Naive thymus-derived CD4-positive, alpha-beta T cell (primary cell): ENCODE measurements around the gene ANO3. TPM values are rescaled to one million over a fixed set of nuclear protein-coding genes. Genes with fewer than 3 reads are reported as not detected.

ENCODE experiments used
- ATAC-seq: fragments of 150-1000 bp; cut with Tn5 transposase; 2 replicates; pipeline ENCODE4 v1.10.0; 2021; ENCODE audit warnings: mild to moderate bottlenecking, moderate library complexity
- CTCF ChIA-PET: fragments of 350-600 bp; sonication (Branson Sonifier 250); formaldehyde crosslinking; loops from one replicate; lab custom pipeline; 2021; ENCODE audit warnings: antibody characterized with exemption; lab: Charles Lee
- POLR2A ChIA-PET: fragments of 350-600 bp; sonication (Branson Sonifier 250); formaldehyde crosslinking; loops from one replicate; lab custom pipeline; 2021; ENCODE audit warnings: antibody characterized with exemption, inconsistent platforms; lab: Charles Lee
- DNase-seq, 9 donors: peaks; one replicate each; pipeline versions ENCODE4 v3.0.0 to v3.0.0-alpha.2; 2020 to 2022; ENCODE audit warnings: mixed read lengths in 1 of 9
- H3K27ac ChIP-seq: one replicate; pipeline ENCODE4 v1.7.0; 2013; ENCODE audit warnings: mild to moderate bottlenecking, low read depth, low read length, moderate library complexity
- H3K27me3 ChIP-seq, 2 donors: one replicate each; pipeline ENCODE4 v1.7.0; 2013; ENCODE audit warnings: low read length in 2 of 2, mild to moderate bottlenecking in 2 of 2, moderate library complexity in 2 of 2; ENCODE audit not compliant: control insufficient read depth in 2 of 2, insufficient read depth in 2 of 2
- H3K36me3 ChIP-seq, 3 experiments: 1 replicate in 2 of 3; 2 replicates in 1 of 3; pipeline ENCODE4 v1.7.0; 2013; ENCODE audit warnings: low read length in 3 of 3, mild to moderate bottlenecking in 3 of 3, moderate library complexity in 1 of 3; ENCODE audit not compliant: insufficient read depth in 3 of 3, control insufficient read depth in 2 of 3
- H3K4me1 ChIP-seq, 2 donors: one replicate each; pipeline ENCODE4 v1.7.0; 2013; ENCODE audit warnings: low read length in 2 of 2, mild to moderate bottlenecking in 2 of 2, moderate library complexity in 1 of 2; ENCODE audit not compliant: control insufficient read depth in 2 of 2, insufficient read depth in 2 of 2
- H3K4me3 ChIP-seq: 2 replicates; pipeline ENCODE4 v1.7.0; 2013; ENCODE audit warnings: mild to moderate bottlenecking, low read length
- H3K9me3 ChIP-seq, 3 experiments: 1 replicate in 2 of 3; 2 replicates in 1 of 3; pipeline ENCODE4 v1.7.0; 2013; ENCODE audit warnings: low read length in 3 of 3; ENCODE audit not compliant: control insufficient read depth in 2 of 3
- H3K27ac Mint-ChIP-seq, 9 donors: one replicate each; pipeline ENCODE4 v1.8.0; 2020 to 2022; ENCODE audit warnings: mixed read lengths in 9 of 9, mild to moderate bottlenecking in 8 of 9, moderate library complexity in 5 of 9, inconsistent platforms in 2 of 9
- H3K27me3 Mint-ChIP-seq, 5 donors: one replicate each; pipeline ENCODE4 v1.8.0; 2021 to 2022; ENCODE audit warnings: mixed read lengths in 5 of 5, mild to moderate bottlenecking in 1 of 5
- H3K36me3 Mint-ChIP-seq, 5 donors: one replicate each; pipeline ENCODE4 v1.8.0; 2020 to 2022; ENCODE audit warnings: mixed read lengths in 5 of 5, mild to moderate bottlenecking in 3 of 5, inconsistent platforms in 1 of 5
- H3K4me1 Mint-ChIP-seq, 7 donors: one replicate each; pipeline ENCODE4 v1.8.0; 2020 to 2022; ENCODE audit warnings: mixed read lengths in 7 of 7, mild to moderate bottlenecking in 3 of 7, inconsistent platforms in 1 of 7
- H3K4me3 Mint-ChIP-seq, 10 donors: one replicate each; pipeline ENCODE4 v1.8.0; 2020 to 2022; ENCODE audit warnings: mild to moderate bottlenecking in 10 of 10, mixed read lengths in 10 of 10, moderate library complexity in 6 of 10, inconsistent platforms in 2 of 10
- H3K9me3 Mint-ChIP-seq, 11 donors: one replicate each; pipeline ENCODE4 v1.8.0; 2020 to 2022; ENCODE audit warnings: mixed read lengths in 11 of 11, mild to moderate bottlenecking in 4 of 11, inconsistent platforms in 1 of 11, moderate library complexity in 1 of 11
- intact Hi-C, 2 donors: fragments of 100-400 bp; cut with micrococcal nuclease; formaldehyde crosslinking; loops; one replicate each; pipeline ENCODE4 v1.15.1; 2023
- polyA plus RNA-seq, 2 donors: library from polyadenylated mRNA; unstranded; fragments of 300-500 nt; fragmentation: Illumina TruSeq; gene quantifications; one replicate each; pipeline ENCODE4 v1.2.3, GENCODE V29; 2021
- total RNA-seq, 6 experiments: library from RNA in 5 of 6; stranded (reverse) in 5 of 6; gene quantifications; 1 replicate in 5 of 6; 2 replicates in 1 of 6; pipeline ENCODE4 v1.2.3 and lab custom pipeline; 2021 to 2026

The ANO3 gene
- total and polyA plus RNA-seq, 7 experiments from 2014 or later, result not detected

DNA sequence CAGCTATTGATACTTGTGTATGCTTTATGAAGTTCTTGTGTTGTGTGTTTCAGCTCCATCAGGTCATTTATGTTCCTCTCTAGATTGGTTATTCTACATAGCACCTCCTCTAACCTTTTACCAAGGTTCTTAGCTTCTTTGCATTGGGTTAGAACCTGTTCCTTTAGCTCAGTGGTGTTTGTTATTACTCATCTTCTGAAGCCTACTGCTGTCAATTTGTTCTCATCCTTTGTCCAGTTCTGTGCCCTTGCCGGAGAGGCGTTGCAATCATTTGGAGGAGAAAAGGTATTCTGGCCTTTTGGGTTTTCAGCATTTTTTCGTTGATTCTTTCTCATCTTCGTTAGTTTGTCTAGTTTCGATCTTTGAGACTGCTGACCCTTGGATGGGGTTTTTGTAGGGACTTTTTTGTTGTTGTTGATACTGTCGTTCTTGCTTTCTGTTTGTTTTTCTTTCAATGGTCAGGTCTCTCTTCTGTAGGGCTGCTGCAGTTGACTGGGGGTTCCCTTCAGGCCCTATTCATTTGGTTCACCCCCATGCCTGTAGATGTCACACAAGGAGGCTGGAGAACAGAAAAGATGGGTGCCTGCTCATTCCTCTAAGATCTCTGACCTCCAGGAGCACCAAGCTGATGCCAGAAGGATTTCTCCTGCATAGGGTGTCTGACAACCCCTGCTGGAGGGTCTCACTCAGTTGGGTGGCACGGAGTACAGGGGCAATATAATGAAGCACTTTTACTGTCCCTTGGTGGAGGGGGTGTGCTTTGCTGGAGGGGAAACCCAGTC lies 276.0 kb downstream of the ANO3 start:
- Histone ChIP-seq H3K4me3 (no peak overlapping the region), H3K4me1 (no peaks in the 10 kb centered on the region), H3K9me3 (no peaks in the 10 kb centered on the region), H3K36me3 (no peaks in the 10 kb centered on the region), H3K27me3 (no peaks in the 10 kb centered on the region), H3K27ac (no peak overlapping the region)
- DNase-seq (no peak), ATAC-seq (no peak)
- CTCF ChIA-PET, result interaction anchor here (0.8 kb wide), 1 partner anchor 8 kb away, joined by 3 read pairs; no protein-coding TSS in a partner anchor
- POLR2A ChIA-PET, result no interaction called here
- Mint-ChIP-seq H3K27me3 (no peaks in the 10 kb centered on the region), H3K4me3 (no peak overlapping the region), H3K36me3 (no peaks in the 10 kb centered on the region), H3K4me1 (no peaks in the 10 kb centered on the region), H3K27ac (no peak overlapping the region), H3K9me3 (peaks cover 3 to 40% (median 13%) of the 10 kb centered on the region in 11 donors)
- intact Hi-C loops, result no loop called here

DNA sequence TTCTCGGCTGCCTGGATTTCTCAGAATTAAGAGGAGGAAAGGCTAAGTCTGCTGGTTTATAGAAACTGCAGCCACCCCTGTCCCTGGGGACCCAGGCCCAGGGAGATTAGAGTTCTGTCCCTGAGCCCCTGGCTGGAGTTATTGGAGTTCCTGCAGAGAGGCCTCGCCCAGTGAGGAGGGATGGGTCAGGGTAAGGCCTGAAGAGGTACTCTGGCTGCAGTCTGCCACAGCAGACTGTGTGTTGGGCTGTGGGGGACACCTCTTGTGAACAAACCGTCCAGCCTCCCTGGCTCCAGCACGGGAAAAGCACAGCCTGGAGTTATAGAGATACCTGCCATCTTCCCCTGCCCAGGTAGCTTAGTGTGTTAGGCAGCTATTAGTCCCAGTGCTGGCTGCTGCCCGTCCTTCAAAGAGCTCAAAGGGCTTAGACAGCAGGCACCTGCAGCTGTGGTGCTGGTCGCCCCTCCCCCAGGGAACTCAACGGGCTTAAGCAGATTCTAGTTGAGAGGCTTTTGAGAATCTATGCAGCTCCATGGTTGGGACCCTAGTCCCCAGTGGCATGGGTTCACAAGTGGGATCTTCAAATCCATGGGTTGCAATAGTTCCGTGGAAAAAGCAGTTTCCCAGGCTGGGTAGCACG lies 276.7 kb downstream of the ANO3 start:
- POLR2A ChIA-PET, result interaction anchor here (0.5 kb wide), 1 partner anchor 1723 kb away, joined by 3 read pairs; no protein-coding TSS in a partner anchor
- no peaks in the 10 kb centered on the region for H3K36me3 Mint-ChIP-seq

DNA sequence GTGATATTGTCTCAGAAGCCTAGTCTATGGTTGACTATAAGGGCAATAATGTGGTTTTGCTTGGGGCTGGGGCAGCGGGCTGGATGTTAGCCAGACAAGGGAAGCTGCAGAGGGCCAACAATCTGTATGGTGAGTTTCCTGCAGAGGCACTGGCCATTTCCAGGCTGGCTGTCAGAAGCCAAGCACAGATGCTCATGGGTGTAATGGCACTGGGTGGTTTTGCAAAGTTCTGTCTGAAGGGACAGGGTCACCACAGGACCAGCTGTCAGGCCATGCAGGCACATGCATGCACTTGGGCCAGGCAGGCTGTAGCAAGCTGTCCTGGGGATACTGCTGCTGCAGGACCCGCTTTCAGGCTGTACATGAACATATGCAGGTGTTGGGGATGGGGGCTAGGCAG lies 281.8 kb downstream of the ANO3 start:
- H3K4me3 ChIP-seq, result no peak overlapping the region
- CTCF ChIA-PET, result no interaction called here
- intact Hi-C loops, result no loop called here
- H3K36me3 Mint-ChIP-seq, result no peaks in the 10 kb centered on the region
- H3K36me3 ChIP-seq, result no peaks in the 10 kb centered on the region
- H3K9me3 Mint-ChIP-seq, result peaks cover 0 to 33% (median 11%) of the 10 kb centered on the region in 11 donors
- DNase-seq (no peak), ATAC-seq (no peak)
- no peaks in the 10 kb centered on the region for H3K27me3 Mint-ChIP-seq
- H3K4me1 Mint-ChIP-seq, result no peaks in the 10 kb centered on the region
- H3K27me3 ChIP-seq, result no peaks in the 10 kb centered on the region
- H3K9me3 ChIP-seq, result no peaks in the 10 kb centered on the region
- no peak overlapping the region for H3K27ac ChIP-seq
- H3K4me1 ChIP-seq, result no peaks in the 10 kb centered on the region
- POLR2A ChIA-PET, result no interaction called here
- H3K27ac Mint-ChIP-seq, result no peak overlapping the region
- no peak overlapping the region for H3K4me3 Mint-ChIP-seq

More for the DNA sequence above, 276.7 kb downstream of the ANO3 start:
- Mint-ChIP-seq H3K27me3 (no peaks in the 10 kb centered on the region), H3K27ac (no peak overlapping the region), H3K4me3 (no peak overlapping the region), H3K4me1 (no peaks in the 10 kb centered on the region), H3K9me3 (peaks cover 3 to 47% (median 13%) of the 10 kb centered on the region in 11 donors)
- Histone ChIP-seq H3K9me3 (no peaks in the 10 kb centered on the region), H3K36me3 (no peaks in the 10 kb centered on the region), H3K4me3 (no peak overlapping the region), H3K27me3 (no peaks in the 10 kb centered on the region), H3K4me1 (no peaks in the 10 kb centered on the region), H3K27ac (no peak overlapping the region)
- DNase-seq, result no peak
- intact Hi-C loops, result no loop called here
- no peak for ATAC-seq
- CTCF ChIA-PET, result no interaction called here

DNA sequence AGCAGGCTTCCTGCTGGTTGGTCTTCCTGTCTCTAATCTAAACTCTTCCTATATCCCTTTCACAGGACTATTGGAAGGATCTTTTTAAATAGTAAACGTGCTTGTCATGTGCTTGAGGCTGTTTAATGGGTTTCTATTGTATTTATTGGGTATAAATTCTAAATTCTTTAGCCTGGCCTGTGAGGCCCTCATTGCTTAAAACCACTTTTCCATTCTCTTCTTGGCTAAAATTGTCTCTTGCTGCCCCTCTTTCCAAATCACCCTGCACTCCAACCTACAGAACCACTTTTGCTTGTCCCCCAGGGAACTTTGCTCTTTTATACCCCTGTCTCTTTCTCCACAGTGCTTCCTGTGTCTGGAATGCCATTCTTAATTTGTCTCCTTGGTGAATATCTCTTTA lies 286.5 kb downstream of the ANO3 start:
- Histone ChIP-seq H3K27ac (no peak overlapping the region), H3K27me3 (no peaks in the 10 kb centered on the region), H3K4me3 (no peak overlapping the region), H3K4me1 (no peaks in the 10 kb centered on the region), H3K9me3 (no peaks in the 10 kb centered on the region), H3K36me3 (no peaks in the 10 kb centered on the region)
- no peak overlapping the region for H3K27ac Mint-ChIP-seq
- DNase-seq (no peak), ATAC-seq (no peak)
- H3K27me3 Mint-ChIP-seq, result no peaks in the 10 kb centered on the region
- no peaks in the 10 kb centered on the region for H3K36me3 Mint-ChIP-seq
- H3K4me1 Mint-ChIP-seq, result no peaks in the 10 kb centered on the region
- ChIA-PET POLR2A (no interaction called here), CTCF (no interaction called here)
- intact Hi-C loops, result no loop called here
- H3K9me3 Mint-ChIP-seq, result peaks cover 0 to 9% (median 3%) of the 10 kb centered on the region in 11 donors
- no peak overlapping the region for H3K4me3 Mint-ChIP-seq

DNA sequence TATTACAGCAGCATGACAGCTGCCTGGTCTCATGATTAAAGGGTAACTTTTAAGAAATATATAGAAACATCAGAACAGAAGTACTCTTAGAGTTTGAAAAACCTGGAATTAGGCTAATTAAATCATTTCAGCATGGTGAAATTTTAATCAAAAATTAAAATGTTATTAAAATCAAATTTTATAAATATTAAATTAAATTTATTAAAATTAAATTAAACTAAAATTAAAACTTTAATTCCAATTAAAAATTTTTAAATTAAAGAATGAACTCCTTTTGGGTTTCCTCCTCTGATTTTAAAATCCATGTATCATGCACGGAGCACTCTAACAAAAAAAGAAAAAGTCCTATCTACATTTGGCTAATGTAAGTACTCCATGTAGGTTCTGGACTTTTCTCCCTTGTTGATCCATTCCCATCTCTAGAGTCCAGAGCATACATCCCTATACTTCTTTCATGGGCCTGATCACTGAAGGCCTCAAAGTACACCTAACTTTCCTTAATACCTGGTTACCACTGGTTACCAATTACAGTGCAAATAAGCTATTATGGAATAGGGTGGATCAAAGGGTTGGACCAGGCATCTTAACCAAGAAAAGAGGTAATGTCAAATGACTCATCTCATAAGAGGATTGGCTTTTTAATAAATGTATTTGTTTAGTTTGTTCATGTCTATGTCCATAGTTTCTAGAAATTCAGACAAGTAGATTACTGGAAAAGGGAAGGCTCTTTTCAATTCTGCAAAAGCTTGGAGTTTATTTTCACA lies 288.5 kb downstream of the ANO3 start:
- POLR2A ChIA-PET, result no interaction called here

DNA sequence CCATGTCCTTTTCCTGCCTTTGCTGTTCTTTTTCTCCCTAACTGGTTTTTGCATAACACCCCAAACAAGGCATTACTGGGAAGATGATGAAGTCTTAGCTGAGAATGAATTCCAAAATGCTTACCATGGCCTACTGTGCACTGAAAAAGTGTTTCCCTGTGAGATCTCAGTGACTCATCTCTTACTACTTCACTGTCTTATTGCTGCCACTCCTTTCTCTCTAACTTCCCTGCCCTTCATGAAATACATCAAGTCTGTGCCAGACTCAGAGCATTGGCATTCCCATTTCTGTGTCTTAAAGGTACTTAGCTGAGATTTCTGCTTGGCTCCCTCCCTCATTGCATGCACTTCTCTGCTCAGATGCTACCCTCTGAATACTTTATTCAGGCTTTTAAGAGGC lies 289.2 kb downstream of the ANO3 start:
- Mint-ChIP-seq H3K27me3 (no peaks in the 10 kb centered on the region), H3K9me3 (peaks cover 0 to 11% (median 2%) of the 10 kb centered on the region in 11 donors), H3K27ac (no peak overlapping the region), H3K4me3 (no peak overlapping the region), H3K36me3 (no peaks in the 10 kb centered on the region), H3K4me1 (no peaks in the 10 kb centered on the region)
- H3K9me3 ChIP-seq, result no peaks in the 10 kb centered on the region
- intact Hi-C loops, result no loop called here
- CTCF ChIA-PET, result no interaction called here
- no peak for DNase-seq
- POLR2A ChIA-PET, result no interaction called here
- no peaks in the 10 kb centered on the region for H3K27me3 ChIP-seq
- no peak for ATAC-seq
- no peaks in the 10 kb centered on the region for H3K4me1 ChIP-seq
- H3K4me3 ChIP-seq, result no peak overlapping the region
- no peaks in the 10 kb centered on the region for H3K36me3 ChIP-seq
- no peak overlapping the region for H3K27ac ChIP-seq

More for the DNA sequence above, 288.5 kb downstream of the ANO3 start:
- Mint-ChIP-seq H3K4me3 (no peak overlapping the region), H3K36me3 (no peaks in the 10 kb centered on the region), H3K4me1 (no peaks in the 10 kb centered on the region), H3K9me3 (peaks cover 0 to 10% (median 2%) of the 10 kb centered on the region in 11 donors), H3K27ac (no peak overlapping the region), H3K27me3 (no peaks in the 10 kb centered on the region)
- intact Hi-C loops, result no loop called here
- Histone ChIP-seq H3K9me3 (no peaks in the 10 kb centered on the region), H3K27ac (no peak overlapping the region), H3K27me3 (no peaks in the 10 kb centered on the region), H3K4me3 (no peak overlapping the region), H3K36me3 (no peaks in the 10 kb centered on the region), H3K4me1 (no peaks in the 10 kb centered on the region)
- DNase-seq (no peak), ATAC-seq (no peak)
- CTCF ChIA-PET, result no interaction called here
